ENCODE measurements around the gene C20orf173. TPM values are rescaled to one million over a fixed set of nuclear protein-coding genes. Genes with fewer than 3 reads are reported as not detected.

Gene C20orf173
- total RNA-seq, 2 donors from 2014 or later: not detected

- no peak for DNase-seq
- no peak for ATAC-seq
- H3K36me3 ChIP-seq (replicated peaks in 1 of 2; ENCODE audit: insufficient read depth in 1 of 2, low read depth in 2 of 2): peaks cover 0 to 6% of the 10 kb centered on the region in 2 donors
Measured at GRCh38 chr20:35544436-35544835, 15.0 kb upstream of the C20orf173 start.

GRCh38 chr20:35542990-35543389 lies 13.5 kb upstream of the C20orf173 start:
- Histone ChIP-seq H3K27me3 (no peaks in the 10 kb centered on the region), H3K4me3 (no peak overlapping the region), H3K4me1 (peaks cover 15% of the 10 kb centered on the region), H3K36me3 (replicated peaks in 1 of 2; ENCODE audit: insufficient read depth in 1 of 2, low read depth in 2 of 2) (no peaks in the 10 kb centered on the region), H3K9me3 (no peaks in the 10 kb centered on the region), H3K27ac (no peak overlapping the region)
- WGBS, 2 donors: 83 to 94% methylated on average over 1 of the region's 1 CpG
- intact Hi-C loops (cut with DNase I): no loop called here
- TF ChIP-seq CTCF (IDR thresholded peaks at IDR 0.05): no peak
- no peak for TF ChIP-seq POLR2A (IDR thresholded peaks at IDR 0.05)
- no peak for DNase-seq
- no peak for ATAC-seq

More at GRCh38 chr20:35544436-35544835, 15.0 kb upstream of the C20orf173 start:
- Histone ChIP-seq H3K27ac (no peak overlapping the region), H3K27me3 (no peaks in the 10 kb centered on the region), H3K4me3 (no peak overlapping the region), H3K4me1 (peaks cover 15% of the 10 kb centered on the region), H3K9me3 (no peaks in the 10 kb centered on the region)
- intact Hi-C loops (cut with DNase I): no loop called here
- TF ChIP-seq POLR2A (IDR thresholded peaks at IDR 0.05): no peak
- no peak for TF ChIP-seq CTCF (IDR thresholded peaks at IDR 0.05)
- 89 to 90% methylated on average over 7 to 16 of the region's 16 CpGs for WGBS, 2 donors

- H3K27ac ChIP-seq: peak within 1 kb of the TSS; percentile 18 to 85 (median 66)
- peak; percentile 19 to 73 (median 69) for TF ChIP-seq POLR2A (IDR thresholded peaks at IDR 0.05)
- TF ChIP-seq CTCF (IDR thresholded peaks at IDR 0.05): no peak
- H3K9me3 ChIP-seq: no peaks in the 10 kb centered on the region
- no peaks in the 10 kb centered on the region for H3K36me3 ChIP-seq (replicated peaks in 1 of 2; ENCODE audit: insufficient read depth in 1 of 2, low read depth in 2 of 2)
- DNase-seq: peak; percentile 98
- H3K4me3 ChIP-seq: peak within 1 kb of the TSS; percentile 49 to 55
- intact Hi-C loops (cut with DNase I): no loop called here
- ATAC-seq: peak; percentile 100
- peaks cover 15% of the 10 kb centered on the region for H3K4me1 ChIP-seq
- H3K27me3 ChIP-seq: no peaks in the 10 kb centered on the region
- WGBS, 2 donors: 2 to 22% methylated on average over 12 to 56 of the region's 57 CpGs
Measured at GRCh38 chr20:35541783-35542662, 12.6 kb upstream of the C20orf173 start, which contains the start of gene ERGIC3. Gene ERGIC3 (plus strand): TSS chr20:35542078. CDS start chr20:35542098, 20 bp downstream.

GRCh38 chr20:35541118-35541782 lies 11.8 kb upstream of the C20orf173 start:
- H3K27ac ChIP-seq: peak overlapping the region in 1 of 4 donors; percentile 85
- 25 to 44% methylated on average over 7 to 13 of the region's 13 CpGs for whole genome bisulfite sequencing, 2 donors
- DNase-seq: no peak

More at GRCh38 chr20:35541118-35541782, 11.8 kb upstream of the C20orf173 start:
- intact Hi-C loops (cut with DNase I): no loop called here
- Histone ChIP-seq H3K4me1 (peaks cover 15% of the 10 kb centered on the region), H3K9me3 (no peaks in the 10 kb centered on the region), H3K27me3 (no peaks in the 10 kb centered on the region), H3K4me3 (no peak overlapping the region), H3K36me3 (replicated peaks in 1 of 2; ENCODE audit: insufficient read depth in 1 of 2, low read depth in 2 of 2) (no peaks in the 10 kb centered on the region)
- TF ChIP-seq CTCF (IDR thresholded peaks at IDR 0.05): no peak
- no peak for TF ChIP-seq POLR2A (IDR thresholded peaks at IDR 0.05)
- peak; percentile 2 for ATAC-seq
